ENCODE results near the gene F10.

GRCh38 chr13:113090415-113090770 is 32.2 kb upstream of the F10 start:
- TF ChIP-seq, protein P1, sequence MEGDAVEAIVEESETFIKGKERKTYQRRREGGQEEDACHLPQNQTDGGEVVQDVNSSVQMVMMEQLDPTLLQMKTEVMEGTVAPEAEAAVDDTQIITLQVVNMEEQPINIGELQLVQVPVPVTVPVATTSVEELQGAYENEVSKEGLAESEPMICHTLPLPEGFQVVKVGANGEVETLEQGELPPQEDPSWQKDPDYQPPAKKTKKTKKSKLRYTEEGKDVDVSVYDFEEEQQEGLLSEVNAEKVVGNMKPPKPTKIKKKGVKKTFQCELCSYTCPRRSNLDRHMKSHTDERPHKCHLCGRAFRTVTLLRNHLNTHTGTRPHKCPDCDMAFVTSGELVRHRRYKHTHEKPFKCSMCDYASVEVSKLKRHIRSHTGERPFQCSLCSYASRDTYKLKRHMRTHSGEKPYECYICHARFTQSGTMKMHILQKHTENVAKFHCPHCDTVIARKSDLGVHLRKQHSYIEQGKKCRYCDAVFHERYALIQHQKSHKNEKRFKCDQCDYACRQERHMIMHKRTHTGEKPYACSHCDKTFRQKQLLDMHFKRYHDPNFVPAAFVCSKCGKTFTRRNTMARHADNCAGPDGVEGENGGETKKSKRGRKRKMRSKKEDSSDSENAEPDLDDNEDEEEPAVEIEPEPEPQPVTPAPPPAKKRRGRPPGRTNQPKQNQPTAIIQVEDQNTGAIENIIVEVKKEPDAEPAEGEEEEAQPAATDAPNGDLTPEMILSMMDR (conservative IDR thresholded peaks at IDR 0.05 in 1 of 2, IDR thresholded peaks at IDR 0.05 in 1 of 2; ENCODE audit: extremely low read depth in 1 of 2, insufficient read depth in 1 of 2, low read depth in 1 of 2, low read length in 2 of 2), result no peak
- no peak for TF ChIP-seq EZH2 (IDR thresholded peaks at IDR 0.05; ENCODE audit: borderline replicate concordance, low read length)
